H1 (cell line): ENCODE measurements around the gene SCAMP2. TPM values are rescaled to one million over a fixed set of nuclear protein-coding genes. Genes with fewer than 3 reads are reported as not detected.

ENCODE experiments used
- CTCF ChIA-PET: fragments of 300-600 bp; sonication (Branson Sonifier 250); formaldehyde crosslinking; loops from one replicate; lab custom pipeline; 2021; ENCODE audit not compliant: partially characterized antibody; lab: Charles Lee
- POLR2A ChIA-PET: fragments of 300-600 bp; sonication (Branson Sonifier 250); formaldehyde crosslinking; loops from one replicate; lab custom pipeline; 2021; ENCODE audit warnings: inconsistent platforms; ENCODE audit not compliant: partially characterized antibody; lab: Charles Lee
- DNase-seq, 2 experiments: peaks; one replicate each; pipeline versions ENCODE4 v3.0.0 to v3.0.0-alpha.2; 2010 to 2022; ENCODE audit warnings: low spot score in 2 of 2, low read depth in 1 of 2, mixed read lengths in 1 of 2
- FAIRE-seq: peaks from 2 replicates; lab custom pipeline; 2011; peaks lifted over from hg19 to GRCh38; lab: Jason Lieb, UNC
- H2AFZ ChIP-seq: 2 replicates; pipeline ENCODE4 v1.8.1; 2012; ENCODE audit warnings: low read length, inconsistent platforms
- H2AK5ac ChIP-seq: 2 replicates; pipeline ENCODE4 v1.6.1; 2013; ENCODE audit warnings: low read depth, low read length
- H2BK120ac ChIP-seq: replicated peaks from 2 replicates; pipeline ENCODE3; 2013; ENCODE audit warnings: low read depth, low read length, inconsistent platforms
- H2BK12ac ChIP-seq: 2 replicates; pipeline ENCODE4 v1.6.1; 2013; ENCODE audit warnings: low read depth, low read length
- H2BK15ac ChIP-seq: 2 replicates; pipeline ENCODE4 v1.6.1; 2013; ENCODE audit warnings: low read length
- H2BK20ac ChIP-seq: 2 replicates; pipeline ENCODE4 v1.6.1; 2013; ENCODE audit warnings: low read length
- H2BK5ac ChIP-seq: 2 replicates; pipeline ENCODE4 v1.6.1; 2013; ENCODE audit warnings: low read depth, low read length
- H3K14ac ChIP-seq: 2 replicates; pipeline ENCODE4 v1.6.1; 2013; ENCODE audit warnings: inconsistent platforms; ENCODE audit not compliant: insufficient read length
- H3K18ac ChIP-seq: 2 replicates; pipeline ENCODE4 v1.6.1; 2013; ENCODE audit warnings: low read length; ENCODE audit errors: extremely low read depth
- H3K23ac ChIP-seq: 2 replicates; pipeline ENCODE4 v1.6.1; 2013; ENCODE audit warnings: inconsistent platforms; ENCODE audit not compliant: insufficient read length
- H3K23me2 ChIP-seq: 2 replicates; pipeline ENCODE4 v1.6.1; 2013; ENCODE audit warnings: low read depth, low read length
- H3K27ac ChIP-seq: 2 replicates; pipeline ENCODE4 v1.6.1; 2011; ENCODE audit warnings: low read depth, low read length, inconsistent platforms
- H3K27me3 ChIP-seq, 4 experiments: replicated peaks in 1 of 4; 1 replicate in 1 of 4; 2 replicates in 3 of 4; pipeline versions ENCODE4 v1.6.1 to v1.8.1; 2011 to 2013; ENCODE audit warnings: low read length in 3 of 4, mild to moderate bottlenecking in 3 of 4, inconsistent platforms in 2 of 4, mixed read lengths in 2 of 4, moderate library complexity in 1 of 4; ENCODE audit not compliant: control insufficient read depth in 3 of 4, insufficient read depth in 3 of 4; ENCODE audit errors: extremely low read depth in 1 of 4
- H3K36me3 ChIP-seq, 4 experiments: 2 replicates each; pipeline versions ENCODE4 v1.6.1 to v1.8.1; 2011 to 2013; ENCODE audit warnings: mild to moderate bottlenecking in 4 of 4, low read length in 3 of 4, moderate library complexity in 2 of 4, control low read depth in 1 of 4, inconsistent platforms in 1 of 4; ENCODE audit not compliant: insufficient read depth in 4 of 4, control insufficient read depth in 2 of 4
- H3K4ac ChIP-seq: replicated peaks from 2 replicates; pipeline ENCODE3; 2013; ENCODE audit warnings: low read length, low read depth, mixed read lengths, inconsistent platforms; ENCODE audit not compliant: insufficient read length
- H3K4me1 ChIP-seq, 4 experiments: replicated peaks in 1 of 4; 1 replicate in 1 of 4; 2 replicates in 3 of 4; pipeline versions ENCODE4 v1.6.1 to v1.8.1; 2011 to 2013; ENCODE audit warnings: low read length in 3 of 4, inconsistent platforms in 2 of 4, mixed read lengths in 1 of 4; ENCODE audit not compliant: insufficient read depth in 4 of 4, control insufficient read depth in 3 of 4
- H3K4me2 ChIP-seq, 2 experiments: 2 replicates each; pipeline versions ENCODE4 v1.6.1 to v1.8.1; 2011 to 2013; ENCODE audit warnings: low read depth in 2 of 2, low read length in 2 of 2, control low read depth in 1 of 2, inconsistent platforms in 1 of 2, mild to moderate bottlenecking in 1 of 2; ENCODE audit not compliant: insufficient read depth in 1 of 2
- H3K4me3 ChIP-seq, 4 experiments: fragments of 200-600, 300-600 bp in 1 of 4; sonication (generic), shearing (Covaris generic), sonication (Bioruptor Twin) in 1 of 4; 2 replicates each; pipeline versions ENCODE4 v1.5.1 to v1.8.1; 2011 to 2016; ENCODE audit warnings: low read length in 4 of 4, low read depth in 3 of 4, control low read depth in 2 of 4, inconsistent platforms in 2 of 4, mild to moderate bottlenecking in 2 of 4, mixed read lengths in 1 of 4, moderate library complexity in 1 of 4; ENCODE audit not compliant: insufficient read depth in 2 of 4; ENCODE audit errors: extremely low read depth in 1 of 4
- H3K56ac ChIP-seq: replicated peaks from 2 replicates; pipeline ENCODE3; 2013; ENCODE audit warnings: low read depth, mild to moderate bottlenecking, mixed read lengths, low read length, inconsistent platforms; ENCODE audit not compliant: insufficient read length
- H3K79me1 ChIP-seq: 2 replicates; pipeline ENCODE4 v1.6.1; 2013; ENCODE audit warnings: low read depth, low read length, control low read depth
- H3K79me2 ChIP-seq, 2 experiments: 2 replicates each; pipeline versions ENCODE4 v1.6.1 to v1.8.1; 2012 to 2013; ENCODE audit warnings: low read length in 2 of 2, mild to moderate bottlenecking in 2 of 2, inconsistent platforms in 1 of 2; ENCODE audit not compliant: insufficient read depth in 2 of 2, control insufficient read depth in 1 of 2
- H3K9ac ChIP-seq, 4 experiments: replicated peaks in 1 of 4; 1 replicate in 1 of 4; 2 replicates in 3 of 4; pipeline versions ENCODE4 v1.6.1 to v1.8.1; 2011 to 2013; ENCODE audit warnings: low read depth in 3 of 4, low read length in 3 of 4, control low read depth in 2 of 4, mild to moderate bottlenecking in 2 of 4, moderate library complexity in 2 of 4, inconsistent platforms in 1 of 4; ENCODE audit errors: extremely low read depth in 1 of 4
- H3K9me3 ChIP-seq, 2 experiments: 2 replicates each; pipeline versions ENCODE4 v1.6.1 to v1.8.1; 2012 to 2013; ENCODE audit warnings: mild to moderate bottlenecking in 2 of 2, moderate library complexity in 2 of 2, control low read depth in 1 of 2, inconsistent platforms in 1 of 2, low read depth in 1 of 2, low read length in 1 of 2, mixed read lengths in 1 of 2; ENCODE audit not compliant: insufficient read depth in 2 of 2
- H4K20me1 ChIP-seq, 2 experiments: replicated peaks in 1 of 2; 2 replicates each; pipeline versions ENCODE3 to v1.8.1; 2011 to 2013; ENCODE audit warnings: inconsistent platforms in 2 of 2, low read length in 2 of 2, mild to moderate bottlenecking in 1 of 2; ENCODE audit not compliant: insufficient read depth in 2 of 2, control insufficient read depth in 1 of 2
- H4K5ac ChIP-seq: 2 replicates; pipeline ENCODE4 v1.6.1; 2013; ENCODE audit warnings: low read length, low read depth, mixed read lengths, inconsistent platforms; ENCODE audit not compliant: insufficient read length
- H4K8ac ChIP-seq: 2 replicates; pipeline ENCODE4 v1.8.0; 2013; ENCODE audit warnings: mild to moderate bottlenecking, moderate library complexity, low read length, inconsistent platforms; ENCODE audit not compliant: insufficient read depth; ENCODE audit errors: extremely low read depth
- H4K91ac ChIP-seq: replicated peaks from 2 replicates; pipeline ENCODE3; 2013; ENCODE audit warnings: low read length, mixed read lengths, inconsistent platforms; ENCODE audit not compliant: insufficient read length
- ATF3 ChIP-seq: IDR thresholded peaks from 2 replicates; pipeline ENCODE4 v1.6.1; 2011; ENCODE audit warnings: low read depth, mild to moderate bottlenecking, low read length; ENCODE audit not compliant: insufficient read depth
- CBX5 ChIP-seq: fragments of 300-800, 300-1000 bp; sonication (generic); IDR thresholded peaks from 2 replicates; pipeline ENCODE4 v1.7.1; 2016; ENCODE audit warnings: antibody characterized with exemption, low read length, low read depth
- CTBP2 ChIP-seq: IDR thresholded peaks from 2 replicates; pipeline ENCODE4 v1.7.0; 2011; ENCODE audit warnings: borderline replicate concordance, mild to moderate bottlenecking, moderate library complexity, mixed read lengths, low read length; ENCODE audit not compliant: insufficient read depth, insufficient read length
- E2F6 ChIP-seq: IDR thresholded peaks from 2 replicates; pipeline ENCODE4 v1.6.1; 2012; ENCODE audit warnings: inconsistent platforms
- EGR1 ChIP-seq: IDR thresholded peaks from 2 replicates; pipeline ENCODE4 v1.6.1; 2011; ENCODE audit warnings: low read depth, low read length, borderline replicate concordance
- EP300 ChIP-seq, 2 experiments: IDR thresholded peaks; 1 replicate in 1 of 2; 2 replicates in 1 of 2; pipeline ENCODE4 v1.6.1; 2011 to 2012; ENCODE audit warnings: low read depth in 2 of 2, low read length in 2 of 2, mild to moderate bottlenecking in 2 of 2, borderline replicate concordance in 1 of 2, inconsistent platforms in 1 of 2, moderate library complexity in 1 of 2
- RFX5 ChIP-seq: IDR thresholded peaks from 2 replicates; pipeline ENCODE4 v1.6.1; 2011; ENCODE audit warnings: low read depth, low read length, improper control_type of control experiment, borderline replicate concordance
- SAP30 ChIP-seq: fragments of 300-600 bp; sonication (generic); IDR thresholded peaks from 2 replicates; pipeline ENCODE4 v1.7.1; 2012; ENCODE audit warnings: low read length, moderate library complexity, mild to moderate bottlenecking, inconsistent platforms; ENCODE audit not compliant: insufficient read depth, insufficient replicate concordance
- SIX5 ChIP-seq: IDR thresholded peaks from 2 replicates; pipeline ENCODE4 v1.6.1; 2011; ENCODE audit warnings: mild to moderate bottlenecking, low read depth, low read length
- SP2 ChIP-seq: IDR thresholded peaks from 2 replicates; pipeline ENCODE4 v1.6.1; 2012; ENCODE audit warnings: mild to moderate bottlenecking, low read length, inconsistent platforms
- TAF1 ChIP-seq: IDR thresholded peaks from 2 replicates; pipeline ENCODE4 v1.6.1; 2011; ENCODE audit warnings: mild to moderate bottlenecking, low read depth, low read length
- TBP ChIP-seq: IDR thresholded peaks from 2 replicates; pipeline ENCODE4 v1.6.1; 2011; ENCODE audit warnings: low read depth, low read length, improper control_type of control experiment
- WGBS, 2 experiments: shearing (Covaris generic) in 1 of 2; methylation state at CpG; one replicate each; pipeline versions ENCODE4 v1.1.6 to v1.1.7; 2013 to 2015; ENCODE audit warnings: low lambda C conversion rate in 2 of 2, mixed read lengths in 2 of 2, inconsistent platforms in 1 of 2, low coverage in 1 of 2, missing lambda C conversion rate in 1 of 2; ENCODE audit not compliant: insufficient replicate concordance in 2 of 2, insufficient coverage in 1 of 2, insufficient read length in 1 of 2; ENCODE audit errors: extremely low coverage in 1 of 2, missing lambda C conversion rate in 1 of 2; 5-methylcytosine and 5-hydroxymethylcytosine counted together
- polyA plus RNA-seq, 7 experiments: library from polyadenylated mRNA; depleted of rRNA in 3 of 7; stranded (reverse) in 5 of 7; unstranded in 2 of 7; fragments of >200 nt in 5 of 7; fragments of 200-250 nt in 2 of 7; gene quantifications; 1 replicate in 5 of 7; 2 replicates in 1 of 7; 4 replicates in 1 of 7; pipeline versions ENCODE4 v1.2.1 to v1.2.3, GENCODE V29; 2011 to 2013; ENCODE audit warnings: missing spikeins in 2 of 7, mixed read lengths in 2 of 7
- total RNA-seq: library from RNA; stranded (reverse); fragmentation: NEBNext Ultra II Directional; extraction: Animal tissue kit (Norgen Biotek cat#: 25700); gene quantifications from 2 replicates; pipeline ENCODE4 v1.2.1, GENCODE V29; 2021

Gene SCAMP2
- total and polyA plus RNA-seq, 2 of the 8 experiments (the other 6 are each of a cell fraction or from before 2014, with no cell fraction given), result 41.7 to 131 TPM

- no peak overlapping the region for H3K27ac ChIP-seq
- no peaks in the 10 kb centered on the region for H3K79me1 ChIP-seq
- no peak overlapping the region for H3K56ac ChIP-seq
- H3K18ac ChIP-seq, result no peak overlapping the region
- no peak overlapping the region for H3K9ac ChIP-seq
- H3K4me3 ChIP-seq, result no peak overlapping the region
- H3K4me2 ChIP-seq, result no peak overlapping the region
- no peak overlapping the region for H4K8ac ChIP-seq
- CTCF ChIA-PET, result interaction anchor here (0.9 to 7.8 kb wide), 10 partner anchors 9 to 134 kb away, joined by 3 to 54 read pairs (median 4); partner anchors contain the start of gene MPI
- H3K79me2 ChIP-seq, result peaks cover 0 to 15% of the 10 kb centered on the region in 2 experiments; a peak in 2 of 4 replicates
- H2AK5ac ChIP-seq, result no peak overlapping the region
- WGBS, 2 experiments, result 85% methylated on average over 1 of the region's 1 CpG; no CpG with 5 or more reads in 1 of the 2 experiments
- DNase-seq (no peak), FAIRE-seq (no peak)
- H3K23me2 ChIP-seq, result peaks cover 6% of the 10 kb centered on the region; the same call in 1 of the 2 replicates
- H3K14ac ChIP-seq, result no peak overlapping the region
- H2BK120ac ChIP-seq, result no peak overlapping the region
- no peak overlapping the region for H3K23ac ChIP-seq
- POLR2A ChIA-PET, result interaction anchor here (0.9 to 11.9 kb wide), 4 partner anchors 9 to 62 kb away, joined by 3 to 116 read pairs (median 44); partner anchors contain the start of gene MPI
- H3K27me3 ChIP-seq, result no peaks in the 10 kb centered on the region
- no peak overlapping the region for H4K91ac ChIP-seq
- H3K4me1 ChIP-seq, result peaks cover 2 to 4% (median 3%) of the 10 kb centered on the region in 4 experiments
- no peak overlapping the region for H2BK12ac ChIP-seq
- H2BK5ac ChIP-seq, result no peak overlapping the region
- H2BK15ac ChIP-seq, result no peak overlapping the region
- peaks cover 3 to 7% of the 10 kb centered on the region in 2 experiments for H4K20me1 ChIP-seq
- H2AFZ ChIP-seq, result no peak overlapping the region
- H4K5ac ChIP-seq, result no peak overlapping the region
- peaks cover 25 to 58% (median 42%) of the 10 kb centered on the region in 4 experiments for H3K36me3 ChIP-seq
- no peak overlapping the region for H3K4ac ChIP-seq
- no peaks in the 10 kb centered on the region for H3K9me3 ChIP-seq
- no peak overlapping the region for H2BK20ac ChIP-seq
- TF ChIP-seq EGR1 (no peak), E2F6 (no peak), SP2 (no peak), TAF1 (no peak), ATF3 (no peak), EP300 (IDR thresholded peaks at IDR 0.05; ENCODE audit: borderline replicate concordance in 1 of 2, low read depth in 2 of 2, low read length in 2 of 2) (no peak), RFX5 (no peak), SAP30 (no peak), CBX5 (no peak), SIX5 (no peak), CTBP2 (no peak), TBP (no peak)
These were observed 30.5 kb upstream of the SCAMP2 start for GRCh38 chr15:74903676-74904075.
